Stimulated activated naive CD4-positive, alpha-beta T cell (primary cell): ENCODE results near the gene ATP8B3.

Experiments used
- DNase-seq, 6 experiments: peaks; one replicate each; lab custom pipeline; 2025; lab: John Stamatoyannopoulos, UW

The ATP8B3 gene

GRCh38 chr19:1796395-1797142 lies 15.5 kb downstream of the ATP8B3 start:
- DNase-seq: no peak

DNA sequence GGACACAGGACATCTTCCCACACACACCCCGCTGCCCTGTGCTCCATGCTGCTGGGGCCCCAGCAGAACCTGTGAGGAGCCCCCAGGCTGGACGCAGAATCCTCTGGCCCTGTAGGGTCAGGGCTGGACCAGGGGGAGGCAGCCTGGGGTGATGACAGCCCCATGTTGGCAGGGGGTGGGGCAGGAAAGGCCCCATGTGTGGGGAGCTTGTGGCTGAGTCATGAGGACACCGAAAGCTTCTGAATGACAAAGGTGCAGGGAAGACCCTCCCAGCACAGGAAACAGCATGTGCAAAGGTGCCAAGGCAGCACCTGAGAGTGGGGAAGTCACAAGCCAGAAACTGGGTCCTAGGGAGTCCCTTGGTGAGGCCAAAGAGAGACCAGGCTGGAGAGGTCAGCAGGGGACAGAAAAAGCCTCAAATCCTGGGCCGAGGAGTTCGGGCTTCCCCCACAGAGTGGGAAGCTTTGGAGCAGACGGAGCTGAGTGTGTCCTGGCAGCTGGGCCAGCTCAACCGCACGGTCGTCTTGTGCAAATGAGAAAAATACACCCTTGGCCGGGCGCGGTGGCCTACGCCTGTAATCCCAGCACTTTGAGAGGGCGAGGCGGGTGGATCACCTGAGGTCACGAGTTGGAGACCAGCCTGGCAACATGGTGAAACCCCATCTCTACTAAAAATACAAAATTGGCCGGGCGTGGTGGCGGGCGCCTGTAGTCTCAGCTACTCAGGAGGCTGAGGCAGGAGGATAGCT lies 17.5 kb downstream of the ATP8B3 start:
- no peak for DNase-seq

DNA sequence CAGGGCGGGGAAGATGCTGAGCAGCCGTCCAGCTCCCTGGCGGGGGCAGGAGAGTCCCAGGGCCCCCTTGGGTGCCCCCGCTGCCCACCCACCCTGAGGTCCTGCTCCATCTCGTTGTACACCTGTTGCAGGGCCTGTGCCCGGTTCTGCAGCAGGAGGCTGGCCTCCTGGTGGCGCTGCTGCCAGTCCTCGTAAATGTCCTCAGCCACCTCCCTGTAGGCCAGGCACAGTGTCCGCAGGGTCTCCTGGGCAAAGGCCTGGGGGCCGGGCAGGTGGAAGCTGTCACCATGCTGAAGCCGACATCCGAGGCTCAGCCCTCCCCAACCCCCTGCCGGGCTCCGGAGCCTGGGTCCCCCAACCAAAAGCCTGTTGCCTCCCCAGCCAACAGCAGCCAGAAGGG lies 20.2 kb downstream of the ATP8B3 start:
- DNase-seq: no peak

DNA sequence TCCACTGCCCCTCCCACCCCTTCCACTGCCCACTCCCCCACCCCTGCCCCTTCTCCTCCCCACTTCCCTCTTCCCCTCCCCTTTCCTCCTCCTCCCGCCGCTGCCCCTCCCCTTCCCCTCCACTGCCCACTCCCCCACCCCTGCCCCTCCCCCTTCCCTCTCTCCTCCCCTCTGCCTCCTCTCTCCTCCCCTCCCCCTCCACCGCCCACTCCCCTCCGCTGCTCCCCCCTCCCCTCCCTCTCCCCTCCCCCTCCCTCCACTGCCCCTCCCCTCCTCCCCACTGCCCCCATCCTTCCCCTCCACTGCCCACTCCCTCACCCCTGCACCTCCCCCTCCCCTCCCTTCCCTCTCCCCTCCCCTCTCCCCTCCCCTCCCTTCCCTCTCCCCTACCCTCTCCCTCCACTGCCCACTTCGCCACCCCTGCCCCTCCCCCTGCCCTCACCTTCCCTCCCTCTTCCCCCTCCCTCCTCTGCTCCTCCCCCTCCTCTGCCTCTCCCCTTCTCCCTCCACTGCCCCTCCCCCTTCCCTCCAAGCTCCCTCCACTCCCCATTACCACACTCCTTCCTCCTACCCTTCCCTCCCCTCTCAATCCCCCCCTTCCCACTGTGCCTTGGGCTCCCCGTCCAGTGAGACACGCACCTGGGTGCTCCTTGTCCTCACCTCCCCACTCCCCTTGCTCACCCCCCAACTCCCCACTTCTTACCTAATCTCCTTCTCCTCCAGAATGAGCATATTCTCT lies 21.9 kb downstream of the ATP8B3 start:
- DNase-seq: no peak

DNA sequence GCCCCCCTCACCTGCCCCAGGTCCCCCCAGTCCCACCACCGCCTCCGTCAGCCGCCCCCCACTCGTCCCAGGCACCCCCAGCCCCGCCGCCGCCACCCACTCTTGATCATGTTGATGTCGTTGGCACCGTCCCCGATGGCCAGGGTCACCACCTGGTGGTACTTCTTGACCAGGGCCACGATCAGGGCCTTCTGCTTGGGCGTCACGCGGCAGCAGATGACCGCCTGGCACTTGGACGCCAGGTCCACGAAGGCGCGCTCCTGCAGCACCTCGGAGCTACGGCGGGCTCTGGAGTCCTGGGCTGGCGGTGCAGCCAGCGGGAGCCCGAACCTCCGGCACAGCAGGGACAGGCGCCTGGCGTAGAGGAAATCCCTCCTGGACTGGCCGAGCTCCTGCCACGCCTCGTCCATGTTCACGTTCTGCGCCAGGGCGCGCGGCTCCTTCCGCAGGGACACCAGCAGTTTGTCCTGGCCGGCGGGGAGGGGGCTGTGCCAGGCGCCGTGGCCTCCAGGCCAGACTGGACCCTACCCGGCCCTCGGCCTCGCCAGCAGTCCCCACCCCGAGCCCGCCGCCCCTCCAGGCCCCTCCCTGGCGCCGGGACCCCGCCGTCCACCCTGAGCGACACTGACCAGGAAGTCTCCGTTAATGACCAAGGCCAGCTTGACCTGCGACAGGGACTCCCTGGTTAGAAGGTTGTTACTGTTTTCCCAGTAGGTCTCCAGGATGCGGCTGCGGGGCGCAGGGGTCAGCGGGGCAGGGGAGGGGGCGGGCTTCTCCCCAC lies 22.6 kb downstream of the ATP8B3 start:
- no peak for DNase-seq

- no peak for DNase-seq
These were observed 25.0 kb downstream of the ATP8B3 start for GRCh38 chr19:1787116-1787515.

DNA sequence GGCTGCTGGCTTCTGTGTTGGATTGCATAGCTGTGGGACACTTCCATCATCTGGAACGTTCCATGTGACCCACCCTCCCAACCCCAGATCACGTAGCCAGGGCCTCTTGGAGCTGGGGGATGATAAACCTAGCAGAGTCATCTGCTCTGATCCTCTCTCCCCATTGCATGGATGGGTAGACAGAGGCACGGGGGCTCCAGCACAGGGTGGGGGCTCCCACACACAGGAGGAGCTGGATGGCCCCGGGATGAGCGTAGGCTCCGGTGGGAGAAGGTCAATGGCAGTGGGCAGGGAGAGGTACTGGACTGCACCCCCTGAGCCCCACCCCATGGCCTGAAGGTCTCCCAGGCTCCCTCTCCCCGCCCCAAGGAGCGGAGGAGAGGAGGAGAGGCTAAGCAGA lies 25.4 kb downstream of the ATP8B3 start:
- no peak for DNase-seq

- DNase-seq: no peak
These were observed 26.8 kb downstream of the ATP8B3 start for GRCh38 chr19:1785310-1785709.

DNA sequence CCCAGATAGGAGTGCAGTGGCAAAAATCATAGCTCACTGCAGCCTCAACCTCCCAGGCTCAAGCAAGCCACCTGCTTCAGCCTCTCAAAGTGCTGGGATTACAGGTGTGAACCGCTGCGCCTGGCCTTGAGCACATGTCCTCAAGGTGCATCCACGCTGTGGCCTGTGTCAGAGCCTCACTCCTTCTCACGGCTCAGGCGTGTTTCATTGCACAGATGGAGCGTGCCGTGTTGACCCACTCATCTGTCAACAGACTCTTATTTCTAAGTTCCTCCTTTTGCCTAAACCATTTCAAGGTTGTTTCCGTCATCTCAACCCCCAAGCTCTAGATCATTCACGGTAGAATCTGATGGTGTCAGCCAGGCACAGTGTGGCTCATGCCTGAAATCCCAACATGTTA lies 28.2 kb downstream of the ATP8B3 start:
- DNase-seq: no peak

DNA sequence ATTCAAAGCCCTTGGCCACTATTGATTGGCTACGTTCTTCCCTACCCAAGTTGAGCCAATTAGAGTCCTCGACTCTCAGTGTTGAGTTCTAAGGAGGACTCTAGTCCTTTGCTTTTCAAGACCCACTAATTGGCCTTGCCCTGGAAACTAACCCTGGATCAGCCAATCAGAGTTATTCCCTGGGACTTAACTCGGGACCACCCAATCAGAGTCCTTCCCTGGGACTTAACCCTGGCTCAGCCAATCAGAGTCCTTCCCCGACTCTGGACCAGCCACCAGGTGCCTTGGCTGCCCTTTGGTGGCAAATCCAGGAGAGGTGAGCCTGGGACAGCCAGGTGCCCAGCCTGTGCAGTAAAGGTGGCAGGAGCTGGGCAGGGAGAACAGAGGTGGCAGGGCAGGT lies 28.7 kb downstream of the ATP8B3 start:
- DNase-seq: no peak

DNA sequence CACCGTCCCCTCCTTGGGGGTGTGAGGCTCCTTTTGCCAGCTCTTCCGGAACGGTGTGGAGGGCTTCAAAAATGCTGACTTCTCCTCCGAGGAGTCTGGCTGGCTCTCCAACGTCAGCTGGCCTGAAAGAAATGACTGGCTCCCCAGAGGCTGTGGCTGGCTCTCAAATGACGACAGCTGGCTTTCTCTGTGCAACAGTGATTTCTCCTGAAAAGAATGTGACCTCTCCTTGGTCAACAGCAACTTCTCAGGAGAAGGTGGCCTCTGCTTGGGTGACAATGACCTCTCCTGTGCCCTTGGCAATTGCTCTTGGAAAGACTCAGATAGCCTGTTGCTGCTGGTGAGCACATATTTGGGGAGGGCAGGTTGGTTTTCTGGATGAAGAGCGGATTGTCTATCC lies 29.6 kb downstream of the ATP8B3 start:
- DNase-seq: no peak

- DNase-seq: no peak
These were observed 31.7 kb downstream of the ATP8B3 start for GRCh38 chr19:1780272-1780958.

GRCh38 chr19:1779574-1779973 lies 32.5 kb downstream of the ATP8B3 start:
- no peak for DNase-seq

DNA sequence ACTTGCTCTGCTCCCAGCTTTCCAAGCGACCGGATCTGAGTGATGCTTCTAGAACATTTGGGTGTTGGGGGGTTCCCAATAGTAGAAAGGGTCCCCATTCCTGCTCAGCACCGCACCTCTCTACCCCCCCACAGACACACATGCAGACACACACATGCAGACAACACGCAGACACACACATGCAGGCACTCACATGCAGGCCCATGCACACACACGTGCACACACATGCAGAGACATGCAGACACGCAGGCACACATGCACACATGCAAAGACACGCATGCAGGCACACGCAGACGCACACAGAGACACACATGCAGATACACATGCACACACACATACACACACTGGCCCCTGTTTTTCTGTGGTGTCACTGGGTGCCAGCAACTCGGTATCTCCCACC lies 34.9 kb downstream of the ATP8B3 start:
- DNase-seq: no peak

GRCh38 chr19:1776606-1777147 lies 35.4 kb downstream of the ATP8B3 start:
- no peak for DNase-seq

- no peak for DNase-seq
These were observed 36.0 kb downstream of the ATP8B3 start for GRCh38 chr19:1775951-1776605.

GRCh38 chr19:1774989-1775772 lies 36.9 kb downstream of the ATP8B3 start:
- no peak for DNase-seq

GRCh38 chr19:1773184-1773583 lies 38.9 kb downstream of the ATP8B3 start:
- no peak for DNase-seq

GRCh38 chr19:1770866-1771576 lies 41.1 kb downstream of the ATP8B3 start:
- no peak for DNase-seq
